HCT116 (cell line): ENCODE results near the gene TOR4A. TPM values are rescaled to one million over a fixed set of nuclear protein-coding genes. Genes with fewer than 3 reads are reported as not detected.

ENCODE experiments used
- ATAC-seq: fragments of 200-7000 bp; cut with Tn5 transposase; 2 replicates; pipeline ENCODE4 v1.9.1; 2020; ENCODE audit warnings: mild to moderate bottlenecking, moderate library complexity
- BruUV-seq: library from RNA; stranded (reverse); fragments of 400-500 nt; replicated peaks from 2 replicates; lab custom pipeline; 2021; lab: Mats Ljungman, UMichigan
- CTCF ChIA-PET: fragments of 300-600 bp; sonication (Branson Sonifier 250); formaldehyde crosslinking; loops from one replicate; lab custom pipeline; 2021; ENCODE audit warnings: antibody characterized with exemption; lab: Charles Lee
- POLR2A ChIA-PET: fragments of 300-600, 350-600 bp; sonication (Branson Sonifier 250); formaldehyde crosslinking; loops from one replicate; lab custom pipeline; 2021; ENCODE audit warnings: antibody characterized with exemption; lab: Charles Lee
- RAD21 ChIA-PET, 2 experiments: fragments of 300-600 bp; sonication (Branson Sonifier 250); formaldehyde crosslinking; loops; one replicate each; lab custom pipeline; 2023; ENCODE audit warnings: low total read pairs in 2 of 2; ENCODE audit not compliant: uncharacterized antibody in 2 of 2, unreplicated experiment in 2 of 2, low non-redundant PET in 1 of 2; lab: Charles Lee
- DNase-seq: peaks from one replicate; pipeline ENCODE4 v3.0.0-alpha.2; 2010; ENCODE audit warnings: low read depth, low spot score
- H2AFZ ChIP-seq: fragments of 200-600 bp; shearing (Covaris generic), sonication (generic); 2 replicates; pipeline ENCODE4 v1.6.1; 2017; ENCODE audit warnings: low read depth, mixed run types, mixed read lengths, antibody characterized with exemption, low read length; ENCODE audit not compliant: poor library complexity, severe bottlenecking
- H3K27ac ChIP-seq: 2 replicates; pipeline ENCODE4 v1.5.1; 2012; ENCODE audit warnings: low read depth, low read length
- H3K27me3 ChIP-seq: fragments of 200-600 bp; sonication (generic); 2 replicates; pipeline ENCODE4 v1.6.1; 2016; ENCODE audit warnings: mixed run types, low read length, mixed read lengths; ENCODE audit not compliant: insufficient read depth
- H3K36me3 ChIP-seq, 2 experiments: fragments of 200-500 bp in 1 of 2; fragments of 200-600 bp in 1 of 2; sonication (Bioruptor generic) in 1 of 2; sonication (generic) in 1 of 2; 2 replicates each; pipeline versions ENCODE4 v1.5.1 to v1.6.1; 2014 to 2016; ENCODE audit warnings: low read length in 2 of 2, inconsistent platforms in 1 of 2, mixed read lengths in 1 of 2, mixed run types in 1 of 2; ENCODE audit not compliant: insufficient read depth in 2 of 2, control insufficient read depth in 1 of 2
- H3K4me1 ChIP-seq, 2 experiments: fragments of 200-600 bp in 1 of 2; sonication (generic) in 1 of 2; 2 replicates each; pipeline versions ENCODE4 v1.5.1 to v1.6.1; 2012 to 2017; ENCODE audit warnings: low read length in 2 of 2, inconsistent platforms in 1 of 2, mild to moderate bottlenecking in 1 of 2, mixed read lengths in 1 of 2, mixed run types in 1 of 2, moderate library complexity in 1 of 2; ENCODE audit not compliant: insufficient read depth in 2 of 2, control insufficient read depth in 1 of 2
- H3K4me2 ChIP-seq: fragments of 200-600 bp; sonication (generic); 2 replicates; pipeline ENCODE4 v1.6.1; 2017; ENCODE audit warnings: mixed run types, low read length, mixed read lengths
- H3K4me3 ChIP-seq, 2 experiments: fragments of 200-600 bp in 1 of 2; sonication (generic) in 1 of 2; replicated peaks in 1 of 2; 2 replicates each; pipeline ENCODE4 v1.5.1; 2011 to 2016; ENCODE audit warnings: low read length in 2 of 2, control low read depth in 1 of 2, low read depth in 1 of 2, mild to moderate bottlenecking in 1 of 2, mixed read lengths in 1 of 2, mixed run types in 1 of 2
- H3K79me2 ChIP-seq: fragments of 200-600 bp; sonication (generic); 2 replicates; pipeline ENCODE4 v1.6.1; 2017; ENCODE audit warnings: mild to moderate bottlenecking, mixed run types, low read length, moderate library complexity, mixed read lengths; ENCODE audit not compliant: insufficient read depth
- H3K9ac ChIP-seq: fragments of 200-600 bp; sonication (generic); 2 replicates; pipeline ENCODE4 v1.6.1; 2016; ENCODE audit warnings: low read length, mixed read lengths
- H3K9me2 ChIP-seq: fragments of 200-600 bp; sonication (generic), shearing (Covaris generic); 2 replicates; pipeline ENCODE4 v1.6.1; 2017; ENCODE audit warnings: mixed run types, mild to moderate bottlenecking, moderate library complexity; ENCODE audit not compliant: insufficient read depth
- H3K9me3 ChIP-seq, 2 experiments: fragments of 200-500 bp in 1 of 2; fragments of 200-600 bp in 1 of 2; sonication (Bioruptor generic) in 1 of 2; sonication (generic) in 1 of 2; 2 replicates each; pipeline ENCODE4 v1.6.1; 2014 to 2017; ENCODE audit warnings: low read length in 2 of 2, mixed read lengths in 2 of 2, inconsistent platforms in 1 of 2, low read depth in 1 of 2, mild to moderate bottlenecking in 1 of 2, mixed run types in 1 of 2, moderate library complexity in 1 of 2; ENCODE audit not compliant: control insufficient read depth in 1 of 2, insufficient read depth in 1 of 2
- H4K20me1 ChIP-seq: fragments of 200-600 bp; sonication (generic), shearing (Covaris generic); 2 replicates; pipeline ENCODE4 v1.6.1; 2017; ENCODE audit warnings: mixed run types, mild to moderate bottlenecking, moderate library complexity; ENCODE audit not compliant: insufficient read depth
- EZH2 ChIP-seq: fragments of 200-600 bp; sonication (generic); IDR thresholded peaks from 2 replicates; pipeline ENCODE4 v1.6.1; 2017; ENCODE audit warnings: antibody characterized with exemption, mixed run types
- EZH2phosphoT487 ChIP-seq: fragments of 200-600 bp; IDR thresholded peaks from 2 replicates; pipeline ENCODE4 v1.6.1; 2018; ENCODE audit warnings: antibody characterized with exemption, borderline replicate concordance
- JUND ChIP-seq: IDR thresholded peaks from 2 replicates; pipeline ENCODE4 v1.6.1; 2012
- MAX ChIP-seq: IDR thresholded peaks from 2 replicates; pipeline ENCODE4 v1.6.1; 2012
- POLR2AphosphoS5 ChIP-seq: IDR thresholded peaks from 2 replicates; pipeline ENCODE4 v1.6.1; 2011; ENCODE audit warnings: mild to moderate bottlenecking, low read depth, low read length, moderate library complexity
- SIN3A ChIP-seq: IDR thresholded peaks from 2 replicates; pipeline ENCODE4 v1.6.1; 2012; ENCODE audit warnings: low read depth
- SP1 ChIP-seq: IDR thresholded peaks from 2 replicates; pipeline ENCODE4 v1.6.1; 2012; ENCODE audit warnings: low read depth
- TCF7L2 ChIP-seq: IDR thresholded peaks from 2 replicates; pipeline ENCODE4 v1.7.0; 2011; ENCODE audit warnings: borderline replicate concordance, inconsistent platforms; ENCODE audit not compliant: insufficient read depth, insufficient read length; ENCODE audit errors: extremely low read depth
- ZFX ChIP-seq: fragments of 450-650 bp; IDR thresholded peaks from 2 replicates; pipeline ENCODE4 v1.6.1; 2017
- intact Hi-C: fragments of 100-400 bp; cut with micrococcal nuclease; formaldehyde crosslinking; loops from 2 replicates; pipeline ENCODE4 v1.10.0; 2022
- total RNA-seq: library from RNA; stranded (reverse); gene quantifications from one replicate; pipeline ENCODE4 v1.2.1, GENCODE V29; 2021; ENCODE audit not compliant: unreplicated experiment

TOR4A gene
- total RNA-seq, 1 experiment from 2014 or later = 34.0 TPM

GRCh38 chr9:137321726-137322361 is 44.3 kb downstream of the TOR4A start:
- TF ChIP-seq EZH2 = no peak
- TF ChIP-seq EZH2phosphoT487 = no peak
- no peak for TF ChIP-seq SIN3A
- no peak for TF ChIP-seq ZFX
- no peak for TF ChIP-seq POLR2AphosphoS5
- TF ChIP-seq TCF7L2 = no peak
- H3K27me3 ChIP-seq = peaks cover 7% of the 10 kb centered on the region; the same call in 1 of the 2 replicates
- no peak overlapping the region for H3K4me2 ChIP-seq
- no peak overlapping the region for H3K4me3 ChIP-seq
- no peak overlapping the region for H3K27ac ChIP-seq
- H3K79me2 ChIP-seq = no peaks in the 10 kb centered on the region
- H2AFZ ChIP-seq = no peak overlapping the region
- RAD21 ChIA-PET = no interaction called here
- no peak overlapping the region for H3K9ac ChIP-seq
- intact Hi-C loops = no loop called here
- POLR2A ChIA-PET = no interaction called here
- ATAC-seq = no peak
- no TSS peak for BruUV-seq
- H4K20me1 ChIP-seq = no peaks in the 10 kb centered on the region
- CTCF ChIA-PET = no interaction called here
- H3K36me3 ChIP-seq = no peaks in the 10 kb centered on the region
- H3K4me1 ChIP-seq = peaks cover 0 to under 1% of the 10 kb centered on the region in 2 experiments; a peak in 1 of 4 replicates
- H3K9me3 ChIP-seq = no peaks in the 10 kb centered on the region
- DNase-seq = no peak
- H3K9me2 ChIP-seq = no peaks in the 10 kb centered on the region

GRCh38 chr9:137323531-137324331 is 46.2 kb downstream of the TOR4A start:
- DNase-seq (no peak), ATAC-seq (no peak)
- ChIA-PET RAD21 (no interaction called here), CTCF (interaction anchor here (1.5 kb wide), 1 partner anchor 22 kb away, joined by 4 read pairs; the partner anchor contains the start of gene NRARP), POLR2A (no interaction called here)
- H3K27ac ChIP-seq = no peak overlapping the region
- no peaks in the 10 kb centered on the region for H3K79me2 ChIP-seq
- H3K4me2 ChIP-seq = no peak overlapping the region
- H3K27me3 ChIP-seq = peaks cover 22% of the 10 kb centered on the region
- H3K4me1 ChIP-seq = no peaks in the 10 kb centered on the region
- intact Hi-C loops = no loop called here
- BruUV-seq = no TSS peak
- H3K9me2 ChIP-seq = no peaks in the 10 kb centered on the region
- H3K9ac ChIP-seq = no peak overlapping the region
- TF ChIP-seq ZFX (no peak), JUND (no peak), SIN3A (no peak), EZH2 (no peak), SP1 (no peak), POLR2AphosphoS5 (no peak), MAX (no peak)
- no peaks in the 10 kb centered on the region for H3K9me3 ChIP-seq
- H4K20me1 ChIP-seq = no peaks in the 10 kb centered on the region
- H3K36me3 ChIP-seq = no peaks in the 10 kb centered on the region
- no peak overlapping the region for H2AFZ ChIP-seq
- no peak overlapping the region for H3K4me3 ChIP-seq
